Glutamatergic neuron (in vitro differentiated cells): ENCODE results near the gene RAPGEF5. TPM values are rescaled to one million over a fixed set of nuclear protein-coding genes. Genes with fewer than 3 reads are reported as not detected.

Experiments
- DNase-seq: peaks from one replicate; pipeline ENCODE4 v3.0.0; 2022
- H3K27ac Mint-ChIP-seq: one replicate; pipeline ENCODE4 v1.8.0; 2020; ENCODE audit warnings: mild to moderate bottlenecking, mixed read lengths, inconsistent platforms; ENCODE audit not compliant: unreplicated experiment
- H3K27me3 Mint-ChIP-seq: one replicate; pipeline ENCODE4 v1.8.0; 2020; ENCODE audit warnings: mild to moderate bottlenecking, moderate library complexity, mixed read lengths, inconsistent platforms; ENCODE audit not compliant: unreplicated experiment
- H3K36me3 Mint-ChIP-seq: one replicate; pipeline ENCODE4 v1.8.0; 2020; ENCODE audit warnings: mild to moderate bottlenecking, mixed read lengths, inconsistent platforms; ENCODE audit not compliant: unreplicated experiment
- H3K4me1 Mint-ChIP-seq: one replicate; pipeline ENCODE4 v1.8.0; 2020; ENCODE audit warnings: mild to moderate bottlenecking, low read depth, mixed read lengths, inconsistent platforms; ENCODE audit not compliant: unreplicated experiment
- H3K4me3 Mint-ChIP-seq: one replicate; pipeline ENCODE4 v1.8.0; 2020; ENCODE audit warnings: mild to moderate bottlenecking, mixed read lengths, inconsistent platforms; ENCODE audit not compliant: unreplicated experiment
- H3K9me3 Mint-ChIP-seq: one replicate; pipeline ENCODE4 v1.8.0; 2020; ENCODE audit warnings: mild to moderate bottlenecking, moderate library complexity, mixed read lengths, inconsistent platforms; ENCODE audit not compliant: unreplicated experiment
- total RNA-seq: library from RNA; stranded (reverse); fragmentation: NEBNext Ultra II Directional; extraction: Animal tissue kit (Norgen Biotek cat#: 25700); gene quantifications from one replicate; pipeline ENCODE4 v1.2.1, GENCODE V29; 2021; ENCODE audit not compliant: unreplicated experiment
- TF ChIP-seq, protein P1 (sequence below): fragments of 200-600 bp; sonication (generic); IDR thresholded peaks from one replicate; pipeline ENCODE4 v1.5.0; 2021; ENCODE audit not compliant: partially characterized antibody, unreplicated experiment

The RAPGEF5 gene
- total RNA-seq, 1 donor from 2014 or later: 169 TPM

DNA sequence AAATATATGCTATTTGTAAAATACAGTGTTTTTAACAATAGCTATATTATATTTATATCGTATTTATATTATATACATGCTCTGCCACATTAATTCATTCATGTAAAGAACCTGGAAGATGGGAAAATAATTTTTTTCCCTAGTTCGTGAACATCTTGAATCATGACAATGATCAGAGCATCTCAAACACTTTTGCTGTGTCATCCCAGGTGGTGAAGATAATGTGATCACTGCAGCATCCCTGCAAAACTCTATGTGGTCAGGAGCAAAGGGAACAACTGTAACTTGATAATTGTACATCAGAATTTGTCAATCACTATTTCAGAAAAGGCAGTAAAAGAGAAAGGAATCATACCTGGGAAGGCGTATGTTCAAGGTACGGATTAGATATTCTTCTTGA is 39.3 kb downstream of the RAPGEF5 start:
- TF ChIP-seq, protein P1, sequence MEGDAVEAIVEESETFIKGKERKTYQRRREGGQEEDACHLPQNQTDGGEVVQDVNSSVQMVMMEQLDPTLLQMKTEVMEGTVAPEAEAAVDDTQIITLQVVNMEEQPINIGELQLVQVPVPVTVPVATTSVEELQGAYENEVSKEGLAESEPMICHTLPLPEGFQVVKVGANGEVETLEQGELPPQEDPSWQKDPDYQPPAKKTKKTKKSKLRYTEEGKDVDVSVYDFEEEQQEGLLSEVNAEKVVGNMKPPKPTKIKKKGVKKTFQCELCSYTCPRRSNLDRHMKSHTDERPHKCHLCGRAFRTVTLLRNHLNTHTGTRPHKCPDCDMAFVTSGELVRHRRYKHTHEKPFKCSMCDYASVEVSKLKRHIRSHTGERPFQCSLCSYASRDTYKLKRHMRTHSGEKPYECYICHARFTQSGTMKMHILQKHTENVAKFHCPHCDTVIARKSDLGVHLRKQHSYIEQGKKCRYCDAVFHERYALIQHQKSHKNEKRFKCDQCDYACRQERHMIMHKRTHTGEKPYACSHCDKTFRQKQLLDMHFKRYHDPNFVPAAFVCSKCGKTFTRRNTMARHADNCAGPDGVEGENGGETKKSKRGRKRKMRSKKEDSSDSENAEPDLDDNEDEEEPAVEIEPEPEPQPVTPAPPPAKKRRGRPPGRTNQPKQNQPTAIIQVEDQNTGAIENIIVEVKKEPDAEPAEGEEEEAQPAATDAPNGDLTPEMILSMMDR: no peak
- Mint-ChIP-seq H3K27ac (no peak overlapping the region), H3K36me3 (no peaks in the 10 kb centered on the region), H3K27me3 (peaks cover 2% of the 10 kb centered on the region), H3K9me3 (peaks cover 2% of the 10 kb centered on the region), H3K4me3 (no peak overlapping the region), H3K4me1 (peaks cover 18% of the 10 kb centered on the region)
- no peak for DNase-seq

DNA sequence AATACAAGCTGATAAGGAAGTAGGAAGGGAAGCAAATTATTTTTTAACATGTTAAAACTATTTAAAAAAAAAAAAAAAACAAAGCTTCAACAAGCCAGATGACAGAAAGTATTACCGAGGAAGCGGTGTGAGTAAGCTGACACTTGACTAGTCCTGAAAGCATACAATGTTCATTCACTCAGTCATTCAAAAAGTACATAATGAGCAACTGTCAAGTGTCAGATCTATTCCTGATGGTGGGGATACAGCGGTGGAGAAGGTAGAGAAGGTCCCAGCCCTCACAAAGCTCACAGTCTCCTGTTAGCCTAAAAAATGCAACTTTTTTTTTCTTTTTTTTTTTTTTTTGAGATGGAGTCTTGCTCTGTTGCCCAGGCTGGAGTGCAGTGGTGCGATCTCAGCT is 40.0 kb downstream of the RAPGEF5 start:
- TF ChIP-seq, protein P1: no peak
- no peak for DNase-seq
- peaks cover 18% of the 10 kb centered on the region for H3K4me1 Mint-ChIP-seq
- H3K27me3 Mint-ChIP-seq: peaks cover 2% of the 10 kb centered on the region
- H3K36me3 Mint-ChIP-seq: no peaks in the 10 kb centered on the region
- H3K27ac Mint-ChIP-seq: no peak overlapping the region
- peaks cover 2% of the 10 kb centered on the region for H3K9me3 Mint-ChIP-seq
- H3K4me3 Mint-ChIP-seq: no peak overlapping the region

GRCh38 chr7:22307816-22308215 is 49.1 kb downstream of the RAPGEF5 start:
- DNase-seq: no peak
- no peak overlapping the region for H3K27ac Mint-ChIP-seq
- H3K9me3 Mint-ChIP-seq: peaks cover 2% of the 10 kb centered on the region
- H3K4me3 Mint-ChIP-seq: no peak overlapping the region
- TF ChIP-seq, protein P1: no peak
- H3K27me3 Mint-ChIP-seq: peaks cover 5% of the 10 kb centered on the region
- H3K4me1 Mint-ChIP-seq: peaks cover 2% of the 10 kb centered on the region
- peaks cover 10% of the 10 kb centered on the region for H3K36me3 Mint-ChIP-seq

DNA sequence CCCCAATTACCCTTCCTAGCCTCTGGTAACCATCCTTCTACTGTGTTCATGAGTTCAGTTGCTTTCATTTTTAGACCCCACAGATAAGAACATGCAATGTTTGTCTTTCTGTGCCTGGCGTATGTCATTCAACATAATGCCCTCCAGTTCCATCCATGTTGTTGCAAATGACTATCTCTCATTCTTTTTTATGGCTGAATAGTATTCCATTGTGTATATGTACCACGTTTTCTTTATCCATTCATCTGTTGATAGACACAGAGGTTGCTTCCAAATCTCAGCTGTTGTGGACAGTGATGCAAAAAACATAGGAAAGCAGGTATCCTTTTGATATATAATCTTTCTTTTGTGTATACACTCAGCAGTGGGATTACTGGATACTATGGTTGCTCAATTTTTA is 51.2 kb downstream of the RAPGEF5 start:
- no peak overlapping the region for H3K27ac Mint-ChIP-seq
- H3K4me3 Mint-ChIP-seq: no peak overlapping the region
- H3K36me3 Mint-ChIP-seq: peaks cover 10% of the 10 kb centered on the region
- peaks cover 6% of the 10 kb centered on the region for H3K4me1 Mint-ChIP-seq
- peaks cover 5% of the 10 kb centered on the region for H3K27me3 Mint-ChIP-seq
- TF ChIP-seq, protein P1: no peak
- H3K9me3 Mint-ChIP-seq: peaks cover 2% of the 10 kb centered on the region
- no peak for DNase-seq

DNA sequence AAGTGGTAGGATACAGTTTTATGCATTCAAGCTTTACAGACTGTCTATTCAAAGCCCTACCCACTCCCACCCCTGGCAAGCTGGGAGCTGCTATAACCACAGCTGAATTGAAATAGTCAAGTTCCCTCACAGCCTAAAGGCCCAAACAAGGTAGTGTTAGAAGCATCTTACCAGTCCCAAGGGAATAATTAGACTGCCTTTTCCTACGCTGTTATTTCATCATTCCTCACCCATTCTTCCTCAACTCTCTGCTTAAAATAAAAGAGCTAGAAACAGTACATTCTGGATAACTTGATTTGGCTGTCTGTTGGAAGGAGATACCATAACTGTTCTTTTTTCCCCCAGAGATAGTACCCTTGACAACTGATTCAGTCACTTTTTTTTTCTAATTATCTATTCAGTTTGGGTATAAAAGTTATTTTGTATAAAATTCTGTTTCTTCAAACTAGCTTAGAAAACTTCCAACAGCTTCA is 54.0 kb downstream of the RAPGEF5 start:
- Mint-ChIP-seq H3K4me3 (no peak overlapping the region), H3K36me3 (peaks cover 10% of the 10 kb centered on the region), H3K27me3 (peaks cover 5% of the 10 kb centered on the region), H3K4me1 (peaks cover 6% of the 10 kb centered on the region), H3K9me3 (peaks cover 2% of the 10 kb centered on the region), H3K27ac (no peak overlapping the region)
- TF ChIP-seq, protein P1: no peak
- no peak for DNase-seq
